HG02759 (cell line): ENCODE results near the gene ZRANB1.

Experiments used
- ATAC-seq: cut with Tn5 transposase; IDR thresholded peaks from one replicate; pipeline ENCODE4 v1.9.1; 2021; ENCODE audit warnings: mild to moderate bottlenecking, moderate library complexity; ENCODE audit not compliant: unreplicated experiment

ZRANB1 gene

DNA sequence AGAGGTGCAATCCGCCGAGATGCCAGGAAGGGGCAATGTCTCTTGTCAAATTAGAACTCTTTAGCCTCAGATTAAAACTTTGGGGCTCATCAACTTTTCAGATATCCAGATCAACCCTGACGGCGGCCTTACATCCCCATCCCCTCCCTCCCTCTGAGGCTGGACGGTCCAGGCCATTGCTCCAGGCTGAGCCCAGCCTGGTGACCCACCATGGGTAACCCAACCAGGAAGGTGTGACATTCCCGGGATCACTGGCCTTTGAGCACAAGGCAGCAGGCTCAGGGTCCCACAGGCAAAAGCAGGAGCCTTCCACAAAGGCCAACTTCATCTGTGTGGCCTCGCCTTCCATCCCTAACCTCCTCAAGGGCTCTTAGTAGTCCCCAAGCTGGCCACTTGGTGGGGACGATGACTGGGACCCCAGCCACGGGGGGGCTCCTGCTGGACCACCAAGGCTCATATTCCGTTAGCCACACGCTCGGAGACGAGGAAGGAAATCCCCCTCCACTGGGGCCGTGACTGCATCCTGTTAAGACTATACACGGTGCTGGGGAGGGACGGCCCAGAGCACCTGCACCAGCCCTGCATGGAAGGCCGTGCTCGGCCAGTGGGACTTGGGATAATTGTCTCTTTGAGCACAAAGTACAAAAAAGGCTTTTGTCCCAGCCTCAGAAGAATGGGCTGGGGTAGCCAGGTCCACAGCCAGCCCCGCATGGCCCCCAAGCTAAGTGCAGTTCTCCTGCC is 62.8 kb downstream of the ZRANB1 start:
- no peak for ATAC-seq

- ATAC-seq: no peak
Measured at GRCh38 chr10:125005312-125006187, 63.6 kb downstream of the ZRANB1 start.

DNA sequence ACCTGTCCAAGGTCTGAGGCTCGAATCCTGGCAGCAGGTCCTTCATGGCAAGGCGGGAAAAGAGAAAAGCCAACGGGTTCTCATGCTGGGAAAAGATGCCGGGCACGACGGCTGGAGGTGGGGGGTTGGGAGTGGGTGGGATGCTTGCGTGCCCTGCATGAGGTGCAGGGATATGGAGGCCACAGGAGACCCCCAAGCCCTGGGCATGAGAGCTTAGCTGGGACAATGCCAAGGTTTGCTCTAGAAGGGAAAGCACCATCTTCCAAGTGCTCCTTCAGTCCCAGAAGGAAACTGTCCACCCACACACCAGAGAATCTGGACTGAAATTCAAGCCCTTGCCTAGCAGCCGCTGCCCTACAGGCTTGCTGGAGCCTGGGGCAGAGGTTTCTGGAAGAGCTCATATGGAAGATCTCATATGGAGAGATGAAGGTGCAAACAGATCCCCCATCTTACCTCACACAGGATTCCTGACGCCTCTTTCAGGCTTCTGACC is 64.3 kb downstream of the ZRANB1 start:
- ATAC-seq: no peak

- ATAC-seq: no peak
Measured at GRCh38 chr10:125006921-125007426, 65.1 kb downstream of the ZRANB1 start.

DNA sequence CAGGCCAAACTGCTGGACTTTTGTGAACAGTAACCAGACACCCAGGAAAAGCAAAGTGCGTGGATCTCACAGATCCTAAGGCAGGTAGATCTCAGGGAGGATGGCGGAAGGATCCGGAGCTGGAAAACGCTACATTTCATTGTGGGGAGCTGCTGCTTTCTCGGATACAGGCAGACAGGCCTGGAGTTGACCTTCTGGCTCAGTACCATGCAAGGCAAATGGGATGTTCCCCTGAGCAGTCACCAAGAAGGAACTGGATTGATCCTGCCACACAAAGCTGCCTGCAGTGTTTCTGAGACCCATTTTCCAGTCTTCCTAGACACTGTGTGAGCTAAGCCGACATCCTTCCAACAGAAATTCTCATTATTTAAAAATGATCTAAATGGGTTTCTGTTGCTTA is 65.5 kb downstream of the ZRANB1 start:
- ATAC-seq: no peak

GRCh38 chr10:125008689-125009638 is 67.0 kb downstream of the ZRANB1 start:
- ATAC-seq: no peak

GRCh38 chr10:125009661-125010161 is 67.8 kb downstream of the ZRANB1 start:
- ATAC-seq: no peak

DNA sequence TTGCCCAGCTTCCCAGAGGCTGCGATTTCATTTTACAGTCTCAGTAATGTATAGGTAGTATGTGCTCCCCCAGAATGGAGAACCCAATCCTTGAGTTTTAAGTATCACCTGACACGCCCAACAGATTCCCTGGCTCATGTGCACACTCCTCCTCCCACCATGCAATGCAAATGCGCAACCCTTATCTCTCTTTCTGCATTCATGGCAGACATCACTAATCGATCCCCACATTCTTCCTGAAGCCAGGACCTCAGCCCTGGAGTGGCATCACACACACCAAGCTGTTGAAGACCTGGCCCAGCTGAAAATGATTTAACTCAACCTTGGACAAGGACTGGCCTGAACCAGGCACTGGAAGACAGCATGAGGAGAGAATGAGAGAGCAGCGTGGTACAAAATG is 68.4 kb downstream of the ZRANB1 start:
- ATAC-seq: no peak

- ATAC-seq: no peak
Measured at GRCh38 chr10:125011171-125011925, 69.4 kb downstream of the ZRANB1 start.

GRCh38 chr10:125011926-125012705 is 70.2 kb downstream of the ZRANB1 start:
- no peak for ATAC-seq

DNA sequence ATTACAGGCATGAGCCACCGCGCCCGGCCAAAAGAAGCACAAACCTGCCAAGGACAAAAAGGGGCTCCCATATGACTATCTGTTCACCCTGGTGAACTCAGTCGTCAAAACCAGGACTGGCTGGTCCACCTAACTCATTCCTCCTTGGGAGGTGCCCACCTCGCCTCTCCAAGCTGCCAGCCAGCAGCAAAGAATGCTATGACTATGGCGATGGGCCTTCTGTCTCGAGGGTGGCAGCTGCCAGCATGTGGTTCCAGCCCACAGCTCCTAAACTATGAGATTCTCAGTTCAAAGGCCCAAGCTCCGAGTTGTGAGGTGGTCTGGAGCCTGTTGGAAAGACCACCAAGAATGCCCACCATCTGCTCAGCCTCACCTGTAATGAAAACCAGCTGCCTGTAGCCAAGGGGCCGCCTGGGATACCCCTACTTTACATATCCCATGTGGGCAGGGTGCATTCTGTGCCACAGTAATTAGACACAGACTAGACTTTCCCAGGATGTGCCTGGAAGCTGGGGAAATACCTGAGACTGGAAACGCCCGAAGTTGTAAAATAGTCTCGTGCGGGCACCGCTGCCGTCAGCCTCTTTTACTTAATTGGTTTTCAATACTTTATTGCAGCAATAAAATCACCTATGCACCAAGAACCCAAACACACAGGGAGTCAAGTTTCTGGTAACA is 71.1 kb downstream of the ZRANB1 start:
- ATAC-seq: no peak

GRCh38 chr10:125013529-125013872 is 71.6 kb downstream of the ZRANB1 start:
- no peak for ATAC-seq

GRCh38 chr10:125014086-125014830 is 72.3 kb downstream of the ZRANB1 start:
- no peak for ATAC-seq

DNA sequence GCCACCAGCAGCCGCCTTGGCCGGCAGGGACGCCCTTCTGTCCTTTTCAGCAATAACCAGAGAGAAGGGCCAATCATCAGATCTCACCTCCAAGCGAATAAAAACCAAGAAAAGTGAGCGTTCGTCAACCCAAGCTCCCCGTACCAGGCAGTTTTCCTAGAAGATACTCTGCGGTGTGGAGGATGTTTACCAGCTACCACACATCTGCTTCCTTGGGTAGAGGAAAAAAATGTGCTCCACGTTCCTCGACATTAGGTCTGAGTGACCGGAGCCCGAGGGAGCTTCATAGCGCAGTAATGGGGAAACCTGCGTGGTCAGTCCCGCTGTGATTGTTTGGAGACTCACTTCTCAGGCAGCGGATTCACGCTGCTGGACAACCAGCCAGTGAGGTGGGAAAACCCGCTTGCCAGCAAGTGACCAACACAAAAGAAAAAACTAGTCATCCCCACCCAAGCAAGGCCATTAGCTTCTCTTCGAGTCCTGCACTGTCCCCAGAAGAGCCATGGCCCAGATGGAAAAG is 73.0 kb downstream of the ZRANB1 start:
- ATAC-seq: no peak

DNA sequence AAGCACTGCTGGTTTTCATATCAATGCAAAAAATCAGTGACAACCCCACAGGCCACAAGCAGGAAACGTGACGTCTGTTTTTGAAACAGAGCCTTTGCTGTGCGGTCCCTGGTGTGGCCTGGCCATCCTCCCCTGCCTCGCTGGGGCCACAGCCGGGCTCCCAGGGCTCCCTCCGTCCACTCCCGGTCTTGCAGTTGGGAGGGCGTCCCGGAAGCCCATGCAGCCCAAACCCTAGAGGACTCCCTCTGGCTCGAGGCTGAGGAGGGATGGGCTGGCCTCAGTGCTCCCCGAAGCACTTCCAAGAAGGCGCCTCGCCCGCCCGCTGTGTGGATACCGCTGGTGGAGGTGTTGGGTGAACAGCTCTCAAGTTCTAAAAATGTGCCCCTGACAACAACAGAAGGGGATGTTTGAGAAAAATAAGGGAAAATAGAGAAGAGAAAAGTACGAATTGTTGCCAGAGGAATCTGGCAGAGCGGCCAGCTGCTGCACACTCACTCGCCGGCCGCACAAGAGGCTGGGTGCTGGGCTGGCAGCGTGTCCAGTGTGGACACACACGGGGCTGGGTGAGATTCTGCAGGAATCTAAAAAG is 73.5 kb downstream of the ZRANB1 start:
- ATAC-seq: no peak

- ATAC-seq: no peak
Measured at GRCh38 chr10:125016123-125016522, 74.2 kb downstream of the ZRANB1 start.

GRCh38 chr10:125016611-125017202 is 74.8 kb downstream of the ZRANB1 start:
- ATAC-seq: no peak
